ENCODE measurements around the gene NXT2.

NXT2 gene

GRCh38 chrX:109577055-109577454 lies 40.4 kb downstream of the NXT2 start:
- no peak overlapping the region for H3K27ac ChIP-seq
- TF ChIP-seq ZFX (IDR thresholded peaks at IDR 0.05): no peak
- TF ChIP-seq, protein P1, sequence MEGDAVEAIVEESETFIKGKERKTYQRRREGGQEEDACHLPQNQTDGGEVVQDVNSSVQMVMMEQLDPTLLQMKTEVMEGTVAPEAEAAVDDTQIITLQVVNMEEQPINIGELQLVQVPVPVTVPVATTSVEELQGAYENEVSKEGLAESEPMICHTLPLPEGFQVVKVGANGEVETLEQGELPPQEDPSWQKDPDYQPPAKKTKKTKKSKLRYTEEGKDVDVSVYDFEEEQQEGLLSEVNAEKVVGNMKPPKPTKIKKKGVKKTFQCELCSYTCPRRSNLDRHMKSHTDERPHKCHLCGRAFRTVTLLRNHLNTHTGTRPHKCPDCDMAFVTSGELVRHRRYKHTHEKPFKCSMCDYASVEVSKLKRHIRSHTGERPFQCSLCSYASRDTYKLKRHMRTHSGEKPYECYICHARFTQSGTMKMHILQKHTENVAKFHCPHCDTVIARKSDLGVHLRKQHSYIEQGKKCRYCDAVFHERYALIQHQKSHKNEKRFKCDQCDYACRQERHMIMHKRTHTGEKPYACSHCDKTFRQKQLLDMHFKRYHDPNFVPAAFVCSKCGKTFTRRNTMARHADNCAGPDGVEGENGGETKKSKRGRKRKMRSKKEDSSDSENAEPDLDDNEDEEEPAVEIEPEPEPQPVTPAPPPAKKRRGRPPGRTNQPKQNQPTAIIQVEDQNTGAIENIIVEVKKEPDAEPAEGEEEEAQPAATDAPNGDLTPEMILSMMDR (conservative IDR thresholded peaks at IDR 0.05): no peak

GRCh38 chrX:109578916-109579315 lies 42.3 kb downstream of the NXT2 start:
- H3K27ac ChIP-seq: no peak overlapping the region
- TF ChIP-seq, protein P1 (conservative IDR thresholded peaks at IDR 0.05): no peak
- TF ChIP-seq ZFX (IDR thresholded peaks at IDR 0.05): no peak

- no peak overlapping the region for H3K27ac ChIP-seq
- TF ChIP-seq, protein P1 (conservative IDR thresholded peaks at IDR 0.05): no peak
- TF ChIP-seq ZFX (IDR thresholded peaks at IDR 0.05): no peak
Observed at GRCh38 chrX:109585488-109585887, 48.8 kb downstream of the NXT2 start.

GRCh38 chrX:109590176-109590575 lies 53.5 kb downstream of the NXT2 start:
- no peak for TF ChIP-seq ZFX (IDR thresholded peaks at IDR 0.05)
- TF ChIP-seq, protein P1 (conservative IDR thresholded peaks at IDR 0.05): no peak
- no peak overlapping the region for H3K27ac ChIP-seq

Measured in C4-2B (cell line).